ENCODE data around the gene SPATA17.
A peak's percentile ranks its signal among the peaks of the same experiment; 100 is the strongest.

SPATA17 gene

GRCh38 chr1:217846733-217847132 lies 215.6 kb downstream of the SPATA17 start:
- no peaks in the 10 kb centered on the region for H3K9me3 Mint-ChIP-seq
- H3K36me3 Mint-ChIP-seq (ENCODE audit: low read depth), result no peaks in the 10 kb centered on the region
- no peaks in the 10 kb centered on the region for H3K27me3 Mint-ChIP-seq (ENCODE audit: low read depth)
- H3K27ac Mint-ChIP-seq, result no peak overlapping the region
- no peak overlapping the region for H3K4me3 Mint-ChIP-seq
- no peaks in the 10 kb centered on the region for H3K4me1 Mint-ChIP-seq
- TF ChIP-seq CTCF (IDR thresholded peaks at IDR 0.05; ENCODE audit: unreplicated experiment in 3 of 3), result no peak

GRCh38 chr1:217847643-217848042 lies 216.5 kb downstream of the SPATA17 start:
- Mint-ChIP-seq H3K4me3 (no peak overlapping the region), H3K27me3 (ENCODE audit: low read depth) (no peaks in the 10 kb centered on the region), H3K27ac (no peak overlapping the region), H3K36me3 (ENCODE audit: low read depth) (no peaks in the 10 kb centered on the region), H3K4me1 (no peaks in the 10 kb centered on the region), H3K9me3 (no peaks in the 10 kb centered on the region)
- TF ChIP-seq CTCF (IDR thresholded peaks at IDR 0.05; ENCODE audit: unreplicated experiment in 3 of 3), result no peak

GRCh38 chr1:217856342-217857034 lies 225.3 kb downstream of the SPATA17 start:
- peak overlapping the region; percentile 38 to 70 (median 55) for H3K27ac Mint-ChIP-seq
- H3K27me3 Mint-ChIP-seq (ENCODE audit: low read depth), result no peaks in the 10 kb centered on the region
- peaks cover 19% of the 10 kb centered on the region for H3K4me1 Mint-ChIP-seq
- H3K4me3 Mint-ChIP-seq, result no peak overlapping the region
- H3K36me3 Mint-ChIP-seq (ENCODE audit: low read depth), result peaks cover 4% of the 10 kb centered on the region
- TF ChIP-seq CTCF (IDR thresholded peaks at IDR 0.05; ENCODE audit: unreplicated experiment in 3 of 3), result no peak
- peaks cover 10% of the 10 kb centered on the region for H3K9me3 Mint-ChIP-seq

- Mint-ChIP-seq H3K9me3 (peaks cover 10% of the 10 kb centered on the region), H3K36me3 (ENCODE audit: low read depth) (peaks cover 4% of the 10 kb centered on the region), H3K4me1 (peaks cover 19% of the 10 kb centered on the region), H3K4me3 (no peak overlapping the region), H3K27me3 (ENCODE audit: low read depth) (no peaks in the 10 kb centered on the region), H3K27ac (peak overlapping the region; percentile 24 to 70 (median 38))
- TF ChIP-seq CTCF (IDR thresholded peaks at IDR 0.05; ENCODE audit: unreplicated experiment in 3 of 3), result no peak
These were observed 225.9 kb downstream of the SPATA17 start for GRCh38 chr1:217857061-217857460.

- Mint-ChIP-seq H3K27me3 (ENCODE audit: low read depth) (no peaks in the 10 kb centered on the region), H3K36me3 (ENCODE audit: low read depth) (peaks cover 4% of the 10 kb centered on the region), H3K27ac (no peak overlapping the region), H3K4me3 (no peak overlapping the region), H3K4me1 (peaks cover 11% of the 10 kb centered on the region), H3K9me3 (peaks cover 10% of the 10 kb centered on the region)
- TF ChIP-seq CTCF (IDR thresholded peaks at IDR 0.05; ENCODE audit: unreplicated experiment in 3 of 3), result no peak
These were observed 230.5 kb downstream of the SPATA17 start for GRCh38 chr1:217861658-217862057.

DNA sequence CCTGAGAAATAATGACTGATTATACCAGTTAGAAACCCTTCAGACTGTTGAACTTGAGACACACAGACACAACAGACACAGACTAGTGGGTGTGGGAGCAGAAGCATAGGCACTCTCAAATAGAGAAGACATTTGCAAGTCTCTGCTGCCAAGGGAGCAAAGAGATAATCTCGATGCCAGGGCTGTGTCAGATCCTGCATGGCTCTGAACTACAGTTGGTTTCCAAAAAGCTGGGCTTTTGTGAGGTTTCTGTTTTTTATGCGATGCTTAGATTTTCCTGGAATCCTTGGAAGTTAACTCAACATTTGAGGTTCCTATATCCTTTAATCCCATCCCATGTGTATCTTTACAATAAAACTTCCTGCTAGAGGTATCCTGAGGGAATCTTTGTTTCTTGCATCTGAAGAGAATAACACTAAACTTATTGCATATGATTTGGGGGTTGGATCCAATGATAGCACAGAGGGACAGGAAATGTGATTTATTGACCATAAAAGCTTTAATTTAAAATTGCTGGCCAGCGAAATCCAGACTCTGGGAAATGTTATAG lies 236.4 kb downstream of the SPATA17 start:
- peaks cover 9% of the 10 kb centered on the region for H3K4me1 Mint-ChIP-seq
- H3K36me3 Mint-ChIP-seq (ENCODE audit: low read depth), result no peaks in the 10 kb centered on the region

More for the DNA sequence above, 236.4 kb downstream of the SPATA17 start:
- H3K9me3 Mint-ChIP-seq, result no peaks in the 10 kb centered on the region
- no peak for TF ChIP-seq CTCF (IDR thresholded peaks at IDR 0.05; ENCODE audit: unreplicated experiment in 3 of 3)
- H3K27me3 Mint-ChIP-seq (ENCODE audit: low read depth), result no peaks in the 10 kb centered on the region
- no peak overlapping the region for H3K4me3 Mint-ChIP-seq
- peak overlapping the region in 2 of 3 experiments; percentile 7 to 57 for H3K27ac Mint-ChIP-seq
